AG04450 (cell line): ENCODE data around the gene NLN. TPM values are rescaled to one million over a fixed set of nuclear protein-coding genes. Genes with fewer than 3 reads are reported as not detected.
"Not testable (repeated sequence)": the region's sequence is repeated elsewhere in the genome, so short reads cannot be mapped to it uniquely, and the experiment has no call there.

ENCODE experiments used
- CTCF ChIA-PET: fragments of 300-600, 350-600 bp; formaldehyde crosslinking; extraction: SDS; loops from one replicate; lab custom pipeline; 2022; ENCODE audit warnings: antibody characterized with exemption, inconsistent platforms; lab: Charles Lee
- POLR2A ChIA-PET: fragments of 350-600 bp; formaldehyde crosslinking; extraction: SDS; loops from one replicate; lab custom pipeline; 2021; ENCODE audit warnings: antibody characterized with exemption, inconsistent platforms; lab: Yijun Ruan, JAX
- DNase-seq: peaks from one replicate; pipeline ENCODE4 v3.0.0-alpha.2; 2011; ENCODE audit warnings: low read depth, low spot score
- H3K27ac ChIP-seq: one replicate; pipeline ENCODE4 v1.5.1; 2012; ENCODE audit warnings: low read depth, low read length, control low read depth
- H3K27me3 ChIP-seq: one replicate; pipeline ENCODE4 v1.6.0; 2012; ENCODE audit warnings: low read length; ENCODE audit not compliant: control insufficient read depth, insufficient read depth
- H3K4me3 ChIP-seq: 2 replicates; pipeline ENCODE4 v1.5.1; 2011; ENCODE audit warnings: mild to moderate bottlenecking, low read depth, low read length, control low read depth
- H3K9me3 ChIP-seq: 2 replicates; pipeline ENCODE4 v1.5.1; 2012; ENCODE audit warnings: low read length; ENCODE audit not compliant: control insufficient read depth, insufficient read depth
- CTCF ChIP-seq: IDR thresholded peaks from 2 replicates; pipeline ENCODE4 v1.5.1; 2011; ENCODE audit warnings: low read depth, low read length, control low read depth, inconsistent platforms
- polyA plus RNA-seq: library from polyadenylated mRNA; depleted of rRNA; stranded (reverse); fragments of >200 nt; gene quantifications from 2 replicates; pipeline ENCODE4 v1.2.3, GENCODE V29; 2011

NLN gene
- polyA plus RNA-seq, 1 experiment = 28.8 TPM

DNA sequence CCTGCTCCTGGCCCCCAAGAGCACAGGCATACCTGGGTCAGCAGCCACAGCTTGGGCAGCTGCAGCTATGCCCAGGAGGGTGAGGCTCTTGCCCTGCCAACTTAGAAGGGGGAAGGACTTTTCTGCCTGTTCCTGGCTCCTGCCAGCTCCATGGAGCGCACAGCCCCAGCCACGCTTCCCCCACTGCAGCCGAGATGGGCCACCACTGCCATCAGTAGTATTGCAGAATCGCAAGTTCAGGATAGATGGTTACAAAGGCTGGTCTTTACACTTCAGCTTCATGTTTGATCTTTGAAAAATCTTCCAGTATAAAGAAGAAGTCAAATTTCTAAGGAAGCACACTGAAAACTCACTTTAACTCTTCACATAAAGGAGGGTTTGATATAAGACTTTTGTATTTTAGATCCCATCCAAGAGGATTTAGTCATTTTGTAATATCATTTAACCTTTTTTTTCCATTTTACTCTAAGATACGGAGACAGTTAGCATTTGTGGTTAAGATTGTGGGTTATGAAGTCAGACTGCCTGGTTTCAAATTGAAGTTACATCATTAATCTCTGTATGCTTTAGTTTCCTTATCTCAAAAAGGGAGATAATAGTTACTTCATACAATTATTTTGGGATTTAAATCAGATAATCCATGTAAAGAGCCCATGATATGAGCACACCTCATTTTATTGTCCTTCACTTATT is 81.8 kb downstream of the NLN start:
- CTCF ChIA-PET = no interaction called here
- Histone ChIP-seq H3K9me3 (peaks cover 18% of the 10 kb centered on the region), H3K27me3 (no peaks in the 10 kb centered on the region), H3K27ac (no peak overlapping the region), H3K4me3 (no peak overlapping the region)
- POLR2A ChIA-PET = interaction anchor here (0.8 kb wide), 1 partner anchor 82 kb away, joined by 3 read pairs; the partner anchor contains the start of genes NLN and SGTB
- no peak for TF ChIP-seq CTCF
- DNase-seq = no peak

- no peak for DNase-seq
- CTCF ChIA-PET = no interaction called here
These were observed 83.1 kb downstream of the NLN start for GRCh38 chr5:65805089-65805488.

GRCh38 chr5:65807494-65807893 is 85.5 kb downstream of the NLN start:
- H3K27ac ChIP-seq, POLR2A ChIA-PET, DNase-seq, CTCF ChIA-PET, H3K27me3 ChIP-seq, H3K4me3 ChIP-seq: not testable (repeated sequence)
- peaks cover 13% of the 10 kb centered on the region for H3K9me3 ChIP-seq

More at GRCh38 chr5:65805089-65805488, 83.1 kb downstream of the NLN start:
- peaks cover 18% of the 10 kb centered on the region for H3K9me3 ChIP-seq
- H3K27ac ChIP-seq = no peak overlapping the region
- TF ChIP-seq CTCF = no peak
- no peaks in the 10 kb centered on the region for H3K27me3 ChIP-seq
- H3K4me3 ChIP-seq = no peak overlapping the region
- POLR2A ChIA-PET = no interaction called here

DNA sequence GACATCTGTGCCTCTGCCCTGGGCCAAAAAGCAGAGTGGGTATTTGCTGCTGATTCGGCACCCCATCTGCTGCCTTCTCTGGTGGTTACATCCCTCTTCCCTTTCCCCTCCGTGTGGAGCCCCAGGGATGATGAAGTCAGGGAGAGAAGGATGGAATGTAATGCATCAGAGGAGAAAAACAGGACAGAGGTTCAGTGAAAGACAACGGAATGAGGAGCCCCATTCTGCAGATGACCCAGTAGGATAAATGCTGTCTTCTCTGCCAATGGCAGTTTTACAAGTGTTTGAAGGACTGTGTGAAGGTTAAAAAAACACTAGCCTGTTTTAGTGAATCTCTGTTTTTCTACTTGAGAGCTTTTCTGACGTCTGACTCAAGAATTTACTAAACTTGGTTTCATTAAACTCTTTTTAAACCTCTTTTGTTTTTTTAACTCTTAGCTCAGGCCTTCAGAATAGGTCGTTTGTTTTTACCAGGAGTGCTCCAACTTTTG is 86.3 kb downstream of the NLN start:
- TF ChIP-seq CTCF = no peak
- CTCF ChIA-PET = interaction anchor here (0.6 kb wide), 1 partner anchor 28 kb away, joined by 3 read pairs; no protein-coding TSS in a partner anchor
- POLR2A ChIA-PET = no interaction called here
- no peak overlapping the region for H3K4me3 ChIP-seq
- no peak for DNase-seq
- H3K9me3 ChIP-seq = peaks cover 5% of the 10 kb centered on the region; the same call in 1 of the 2 replicates
- no peaks in the 10 kb centered on the region for H3K27me3 ChIP-seq
- H3K27ac ChIP-seq = no peak overlapping the region

- no peak overlapping the region for H3K4me3 ChIP-seq
- H3K27ac ChIP-seq = no peak overlapping the region
- no peak for DNase-seq
- no peaks in the 10 kb centered on the region for H3K27me3 ChIP-seq
- ChIA-PET POLR2A (no interaction called here), CTCF (interaction anchor here (1.3 kb wide), 1 partner anchor 14 kb away, joined by 3 read pairs; no protein-coding TSS in a partner anchor)
- no peaks in the 10 kb centered on the region for H3K9me3 ChIP-seq
- TF ChIP-seq CTCF = no peak
These were observed 86.8 kb downstream of the NLN start for GRCh38 chr5:65808818-65809217.
